HepG2 (cell line): ENCODE results near the gene VGLL4. TPM values are rescaled to one million over a fixed set of nuclear protein-coding genes. Genes with fewer than 3 reads are reported as not detected.

Experiments used
- ATAC-seq: fragments of 200-7000 bp; cut with Tn5 transposase; 3 replicates; pipeline ENCODE4 v1.9.1; 2020; ENCODE audit warnings: mild to moderate bottlenecking, moderate library complexity
- BruUV-seq: library from RNA; stranded (reverse); fragments of 400-500 nt; replicated peaks from 2 replicates; lab custom pipeline; 2021; lab: Mats Ljungman, UMichigan
- CTCF ChIA-PET: fragments of 300-600 bp; formaldehyde crosslinking; extraction: SDS; loops from one replicate; lab custom pipeline; 2021; ENCODE audit warnings: low total read pairs, inconsistent platforms, low intra/inter-chr PET ratio; lab: Yijun Ruan, JAX
- POLR2A ChIA-PET: fragments of 350-600 bp; sonication (Branson Sonifier 250); formaldehyde crosslinking; loops from one replicate; lab custom pipeline; 2020; ENCODE audit warnings: antibody characterized with exemption, inconsistent platforms; lab: Yijun Ruan, JAX
- DNase-seq: peaks from one replicate; pipeline ENCODE4 v3.0.0-alpha.2; 2015; ENCODE audit warnings: low spot score
- FAIRE-seq: peaks from 3 replicates; lab custom pipeline; 2011; peaks lifted over from hg19 to GRCh38; lab: Jason Lieb, UNC
- H2AFZ ChIP-seq: one replicate; pipeline ENCODE4 v1.6.1; 2011; ENCODE audit warnings: low read length, inconsistent platforms
- H3K27ac ChIP-seq: fragments of 300-600 bp; 3 replicates; pipeline ENCODE4 v1.8.0; 2011; ENCODE audit warnings: mixed run types, mild to moderate bottlenecking, mixed read lengths, low read length, inconsistent platforms; ENCODE audit not compliant: insufficient read depth; ENCODE audit errors: extremely low read length
- H3K27me3 ChIP-seq, 2 experiments: fragments of 200-600 bp in 1 of 2; 2 replicates in 1 of 2; 3 replicates in 1 of 2; pipeline versions ENCODE4 v1.6.0 to v1.8.0; 2011; ENCODE audit warnings: low read length in 2 of 2, mild to moderate bottlenecking in 2 of 2, moderate library complexity in 2 of 2, inconsistent platforms in 1 of 2; ENCODE audit not compliant: insufficient read depth in 2 of 2, control insufficient read depth in 1 of 2
- H3K36me3 ChIP-seq, 2 experiments: fragments of 200-600 bp in 1 of 2; replicated peaks in 1 of 2; 2 replicates in 1 of 2; 3 replicates in 1 of 2; pipeline versions ENCODE4 v1.5.1 to v1.8.0; 2011; ENCODE audit warnings: low read length in 2 of 2, inconsistent platforms in 1 of 2; ENCODE audit not compliant: insufficient read depth in 2 of 2, control insufficient read depth in 1 of 2
- H3K4me1 ChIP-seq: 2 replicates; pipeline ENCODE4 v1.5.1; 2012; ENCODE audit warnings: low read length, inconsistent platforms; ENCODE audit not compliant: insufficient read depth
- H3K4me2 ChIP-seq: 2 replicates; pipeline ENCODE4 v1.6.0; 2011; ENCODE audit warnings: low read depth, low read length, inconsistent platforms
- H3K4me3 ChIP-seq, 3 experiments: fragments of 200-600 bp in 1 of 3; sonication (generic), shearing (Covaris generic) in 1 of 3; replicated peaks in 1 of 3; 2 replicates each; pipeline ENCODE4 v1.5.1; 2011 to 2016; ENCODE audit warnings: low read length in 3 of 3, inconsistent platforms in 2 of 3, low read depth in 2 of 3, mild to moderate bottlenecking in 2 of 3, control low read depth in 1 of 3, mixed read lengths in 1 of 3; ENCODE audit not compliant: insufficient read depth in 1 of 3
- H3K79me2 ChIP-seq: one replicate; pipeline ENCODE4 v1.6.1; 2011; ENCODE audit warnings: low read length, inconsistent platforms; ENCODE audit not compliant: insufficient read depth
- H3K9ac ChIP-seq: 2 replicates; pipeline ENCODE4 v1.6.0; 2011; ENCODE audit warnings: mild to moderate bottlenecking, low read depth, low read length, inconsistent platforms; ENCODE audit not compliant: insufficient read depth
- H3K9me3 ChIP-seq: 2 replicates; pipeline ENCODE4 v1.5.1; 2012; ENCODE audit warnings: mild to moderate bottlenecking, low read length
- H4K20me1 ChIP-seq: 2 replicates; pipeline ENCODE4 v1.6.0; 2011; ENCODE audit warnings: inconsistent platforms, mild to moderate bottlenecking, low read length, moderate library complexity; ENCODE audit not compliant: insufficient read depth
- CHD4 ChIP-seq: fragments of 200-600 bp; sonication (generic); IDR thresholded peaks from 2 replicates; pipeline ENCODE4 v1.7.0; 2017; ENCODE audit warnings: mild to moderate bottlenecking, low read length, borderline replicate concordance
- POLR2AphosphoS5 ChIP-seq: IDR thresholded peaks from 2 replicates; pipeline ENCODE4 v1.6.1; 2012; ENCODE audit warnings: low read depth, low read length
- ZNF460 ChIP-seq: sonication (generic); formaldehyde crosslinking; IDR thresholded peaks from 2 replicates; pipeline ENCODE4 v1.5.1; 2020; ENCODE audit warnings: missing genetic modification reagents, mild to moderate bottlenecking, borderline replicate concordance
- ZNF790 ChIP-seq: sonication (generic); formaldehyde crosslinking; IDR thresholded peaks from 2 replicates; pipeline ENCODE4 v1.8.0; 2022; ENCODE audit warnings: missing genetic modification reagents, mild to moderate bottlenecking, borderline replicate concordance
- WGBS: methylation state at CpG from one replicate; pipeline ENCODE4 v1.1.6; 2017; ENCODE audit warnings: low lambda C conversion rate; 5-methylcytosine and 5-hydroxymethylcytosine counted together
- in situ Hi-C: cut with HindIII; loops from 2 replicates; pipeline ENCODE4 v1.10.0; 2017; ENCODE audit warnings: low pct_unique_long_range_greater_than_20kb; ENCODE audit not compliant: extremely low pct_ligation_motif_present
- intact Hi-C: fragments of 100-400 bp; cut with micrococcal nuclease; formaldehyde crosslinking; loops from one replicate; pipeline ENCODE4 v1.10.0; 2022; ENCODE audit not compliant: unreplicated experiment
- polyA plus RNA-seq, 8 experiments: library from polyadenylated mRNA; depleted of rRNA in 3 of 8; stranded (reverse) in 7 of 8; unstranded in 1 of 8; fragments of >200 nt; fragmentation: Illumina TruSeq in 4 of 8; extraction: Trizol in 4 of 8; gene quantifications; 2 replicates each; pipeline versions ENCODE4 v1.2.1 to v1.2.3, GENCODE V29; 2011 to 2016; ENCODE audit warnings: low read depth in 4 of 8, missing spikeins in 1 of 8, mixed read lengths in 1 of 8; ENCODE audit not compliant: insufficient read depth in 1 of 8
- total RNA-seq, 5 experiments: library from RNA; depleted of rRNA; stranded (reverse); fragments of >200 nt; fragmentation: Illumina TruSeq; extraction: Trizol; gene quantifications; 2 replicates each; pipeline ENCODE4 v1.2.3, GENCODE V29; 2016; ENCODE audit warnings: low read depth in 1 of 5
- TF ChIP-seq, protein P1 (sequence below): sonication (generic); formaldehyde crosslinking; IDR thresholded peaks from 2 replicates; pipeline ENCODE4 v1.4.0; 2020; ENCODE audit warnings: mild to moderate bottlenecking, missing genetic modification reagents
- TF ChIP-seq, protein P2 (sequence below): sonication (generic); formaldehyde crosslinking; IDR thresholded peaks from 2 replicates; pipeline ENCODE4 v1.4.0; 2020; ENCODE audit warnings: missing genetic modification reagents

The VGLL4 gene
- total and polyA plus RNA-seq, 2 of the 13 experiments (the other 11 are each of a cell fraction or from before 2014, with no cell fraction given), result 23.2 to 39.0 TPM

DNA sequence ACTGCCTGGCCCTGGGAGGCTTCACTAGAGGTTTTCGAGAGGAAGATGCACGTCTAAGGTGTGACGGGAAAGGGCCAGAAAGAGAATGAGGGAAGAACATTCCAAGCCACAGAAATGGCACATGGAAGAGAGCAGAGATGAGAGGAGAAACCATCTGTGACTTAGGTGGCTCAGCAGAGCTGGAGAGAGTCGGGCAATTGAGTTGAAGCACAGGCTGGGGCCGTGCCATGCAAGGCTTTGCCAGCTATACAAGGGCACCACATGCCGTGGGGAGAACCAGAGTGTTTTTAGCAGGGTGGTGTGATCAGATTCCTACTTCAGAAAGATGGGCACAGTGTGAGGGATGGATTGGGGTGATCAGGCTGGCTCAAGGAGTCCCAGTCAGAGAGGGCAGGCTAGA is 126.1 kb downstream of the VGLL4 start:
- BruUV-seq, result no TSS peak

More for the DNA sequence above, 126.1 kb downstream of the VGLL4 start:
- no peak overlapping the region for H3K9ac ChIP-seq
- 95% methylated on average over 6 of the region's 6 CpGs for WGBS
- H3K9me3 ChIP-seq, result no peaks in the 10 kb centered on the region
- no peak overlapping the region for H3K4me2 ChIP-seq
- no peaks in the 10 kb centered on the region for H3K36me3 ChIP-seq
- no peak overlapping the region for H3K27ac ChIP-seq
- no peak for TF ChIP-seq ZNF460
- no peak for TF ChIP-seq POLR2AphosphoS5
- no peak for TF ChIP-seq ZNF790 (CRISPR knock-in tag)
- no peak for TF ChIP-seq CHD4
- TF ChIP-seq, protein P1, sequence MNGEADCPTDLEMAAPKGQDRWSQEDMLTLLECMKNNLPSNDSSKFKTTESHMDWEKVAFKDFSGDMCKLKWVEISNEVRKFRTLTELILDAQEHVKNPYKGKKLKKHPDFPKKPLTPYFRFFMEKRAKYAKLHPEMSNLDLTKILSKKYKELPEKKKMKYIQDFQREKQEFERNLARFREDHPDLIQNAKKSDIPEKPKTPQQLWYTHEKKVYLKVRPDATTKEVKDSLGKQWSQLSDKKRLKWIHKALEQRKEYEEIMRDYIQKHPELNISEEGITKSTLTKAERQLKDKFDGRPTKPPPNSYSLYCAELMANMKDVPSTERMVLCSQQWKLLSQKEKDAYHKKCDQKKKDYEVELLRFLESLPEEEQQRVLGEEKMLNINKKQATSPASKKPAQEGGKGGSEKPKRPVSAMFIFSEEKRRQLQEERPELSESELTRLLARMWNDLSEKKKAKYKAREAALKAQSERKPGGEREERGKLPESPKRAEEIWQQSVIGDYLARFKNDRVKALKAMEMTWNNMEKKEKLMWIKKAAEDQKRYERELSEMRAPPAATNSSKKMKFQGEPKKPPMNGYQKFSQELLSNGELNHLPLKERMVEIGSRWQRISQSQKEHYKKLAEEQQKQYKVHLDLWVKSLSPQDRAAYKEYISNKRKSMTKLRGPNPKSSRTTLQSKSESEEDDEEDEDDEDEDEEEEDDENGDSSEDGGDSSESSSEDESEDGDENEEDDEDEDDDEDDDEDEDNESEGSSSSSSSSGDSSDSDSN (CRISPR knock-in tag), result no peak
- TF ChIP-seq, protein P2, sequence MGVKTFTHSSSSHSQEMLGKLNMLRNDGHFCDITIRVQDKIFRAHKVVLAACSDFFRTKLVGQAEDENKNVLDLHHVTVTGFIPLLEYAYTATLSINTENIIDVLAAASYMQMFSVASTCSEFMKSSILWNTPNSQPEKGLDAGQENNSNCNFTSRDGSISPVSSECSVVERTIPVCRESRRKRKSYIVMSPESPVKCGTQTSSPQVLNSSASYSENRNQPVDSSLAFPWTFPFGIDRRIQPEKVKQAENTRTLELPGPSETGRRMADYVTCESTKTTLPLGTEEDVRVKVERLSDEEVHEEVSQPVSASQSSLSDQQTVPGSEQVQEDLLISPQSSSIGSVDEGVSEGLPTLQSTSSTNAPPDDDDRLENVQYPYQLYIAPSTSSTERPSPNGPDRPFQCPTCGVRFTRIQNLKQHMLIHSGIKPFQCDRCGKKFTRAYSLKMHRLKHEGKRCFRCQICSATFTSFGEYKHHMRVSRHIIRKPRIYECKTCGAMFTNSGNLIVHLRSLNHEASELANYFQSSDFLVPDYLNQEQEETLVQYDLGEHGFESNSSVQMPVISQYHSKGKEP (CRISPR knock-in tag), result no peak
- peaks cover 22% of the 10 kb centered on the region for H3K4me1 ChIP-seq
- in situ Hi-C loops, result no loop called here
- H3K27me3 ChIP-seq, result no peaks in the 10 kb centered on the region
- ATAC-seq, result no peak
- FAIRE-seq, result no peak
- POLR2A ChIA-PET, result no interaction called here
- intact Hi-C loops, result no loop called here
- H4K20me1 ChIP-seq, result no peaks in the 10 kb centered on the region
- CTCF ChIA-PET, result no interaction called here
- H3K4me3 ChIP-seq, result no peak overlapping the region
- no peaks in the 10 kb centered on the region for H3K79me2 ChIP-seq
- DNase-seq, result no peak
- H2AFZ ChIP-seq, result no peak overlapping the region
